Thyroid gland (tissue), 4 donors: ENCODE data around the gene FIBIN.

ENCODE experiments used
- CTCF ChIP-seq, 6 experiments: fragments of 200-600 bp in 3 of 6; fragments of 450-650 bp in 3 of 6; sonication (generic) in 3 of 6; IDR thresholded peaks; one replicate each; pipeline ENCODE4 v1.5.1; 2016 to 2019; ENCODE audit warnings: antibody characterized with exemption in 6 of 6, mild to moderate bottlenecking in 2 of 6, inconsistent platforms in 1 of 6, moderate library complexity in 1 of 6
- POLR2A ChIP-seq, 2 donors: fragments of 450-650 bp; IDR thresholded peaks; one replicate each; pipeline ENCODE4 v1.6.1; 2017; ENCODE audit warnings: antibody characterized with exemption in 2 of 2, mild to moderate bottlenecking in 2 of 2, moderate library complexity in 1 of 2

GRCh38 chr11:27039873-27040272 lies 46.0 kb downstream of the FIBIN start:
- TF ChIP-seq CTCF (IDR thresholded peaks at IDR 0.05) (peak in 2 of 6 experiments; percentile 8 to 13), POLR2A (IDR thresholded peaks at IDR 0.05) (no peak)
